Right lobe of liver (tissue), 6 donors: Measurements from ENCODE around the gene RPS6KA2. TPM values are rescaled to one million over a fixed set of nuclear protein-coding genes. Genes with fewer than 3 reads are reported as not detected.
A peak's percentile ranks its signal among the peaks of the same experiment; 100 is the strongest.
"Not testable (repeated sequence)": the region's sequence is repeated elsewhere in the genome, so short reads cannot be mapped to it uniquely, and the experiment has no call there.

Source experiments
- ATAC-seq, 4 donors: fragments of 200-7000 bp; cut with Tn5 transposase; one replicate each; pipeline ENCODE4 v1.9.1; 2020; ENCODE audit warnings: mild to moderate bottlenecking in 4 of 4, moderate library complexity in 4 of 4
- DNase-seq, 3 donors: peaks; one replicate each; pipeline ENCODE4 v3.0.0-alpha.2; 2020
- H3K27ac ChIP-seq, 3 donors: fragments of 200-600 bp; one replicate each; pipeline ENCODE4 v1.8.0; 2022
- H3K27me3 ChIP-seq, 2 donors: fragments of 200-600 bp; one replicate each; pipeline ENCODE4 v1.8.0; 2022
- H3K36me3 ChIP-seq, 4 donors: fragments of 200-600 bp; sonication (generic) in 1 of 4; one replicate each; pipeline versions ENCODE4 v1.5.1 to v1.8.0; 2017 to 2022; ENCODE audit warnings: control low read depth in 1 of 4
- H3K4me1 ChIP-seq, 4 donors: fragments of 200-600 bp; sonication (generic) in 1 of 4; one replicate each; pipeline versions ENCODE4 v1.5.1 to v1.8.0; 2017 to 2022; ENCODE audit warnings: control low read depth in 1 of 4
- H3K4me3 ChIP-seq, 3 donors: fragments of 200-600 bp; one replicate each; pipeline ENCODE4 v1.8.0; 2022
- H3K9me3 ChIP-seq, 4 donors: fragments of 200-600 bp; sonication (generic) in 1 of 4; one replicate each; pipeline versions ENCODE4 v1.5.1 to v1.8.0; 2017 to 2022; ENCODE audit warnings: control low read depth in 1 of 4
- CTCF ChIP-seq, 4 donors: fragments of 200-600 bp in 3 of 4; fragments of 450-650 bp in 1 of 4; IDR thresholded peaks; one replicate each; pipeline versions ENCODE4 v1.5.1 to v1.8.0; 2016 to 2022; ENCODE audit warnings: antibody characterized with exemption in 4 of 4, mild to moderate bottlenecking in 2 of 4
- POLR2A ChIP-seq: fragments of 450-650 bp; IDR thresholded peaks from one replicate; pipeline ENCODE4 v1.6.1; 2017; ENCODE audit warnings: antibody characterized with exemption, mild to moderate bottlenecking
- WGBS: methylation state at CpG from one replicate; pipeline ENCODE4 v1.1.6; 2018; ENCODE audit warnings: low coverage, low lambda C conversion rate; ENCODE audit not compliant: insufficient coverage; ENCODE audit errors: missing lambda C conversion rate; 5-methylcytosine and 5-hydroxymethylcytosine counted together
- intact Hi-C, 2 donors: fragments of 100-400 bp; cut with DNase I; formaldehyde crosslinking; loops; one replicate each; pipeline versions ENCODE4 v1.11.2 to v1.14.1; 2022
- total RNA-seq, 6 experiments: library from RNA; depleted of rRNA in 2 of 6; stranded (reverse); fragments of >200 nt in 2 of 6; fragmentation: NEBNext Ultra II Directional in 3 of 6; extraction: Animal tissue kit (Norgen Biotek cat#: 25700) in 3 of 6; gene quantifications; one replicate each; pipeline versions ENCODE4 v1.1.0 to v1.2.4, GENCODE V29; 2016 to 2023
- donor health status: DM: no; HTN: yes; CAD: no.
- donor health status: DM: no; HTN: no; CAD: no.
- donor health status: DM: no; HTN: no; CAD: no.
- donor health status: DM: no; HTN: yes; CAD: no.
- donor health status: DM: no; HTN: yes; CAD: no.

RPS6KA2 gene
- total RNA-seq, 6 experiments from 2014 or later = 6.4 to 18.1 (median 11.1) TPM

DNA sequence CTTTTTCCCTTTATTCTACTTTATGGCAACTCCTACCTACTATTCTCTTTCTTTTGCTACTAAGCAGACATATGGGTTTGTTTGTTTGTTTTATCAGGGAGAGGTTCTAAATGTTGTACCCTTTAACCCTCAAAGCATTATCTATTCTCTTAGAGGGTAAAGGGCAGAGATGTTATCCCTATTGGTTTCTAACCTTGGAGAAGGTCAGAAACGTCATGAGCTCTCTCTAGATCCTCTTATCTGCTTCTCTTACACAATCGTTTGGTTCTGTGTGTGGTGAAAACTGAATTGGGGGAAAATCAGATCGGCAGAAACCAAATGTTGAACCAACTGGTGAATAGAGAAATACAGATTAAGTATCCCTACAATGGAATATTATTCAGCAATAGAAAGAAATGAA lies 237.9 kb downstream of the RPS6KA2 start:
- TF ChIP-seq CTCF (IDR thresholded peaks at IDR 0.05) = no peak
- no peak for TF ChIP-seq POLR2A
- peak; percentile 67 to 79 (median 75) for ATAC-seq
- Histone ChIP-seq H3K4me3 (no peak overlapping the region), H3K36me3 (no peaks in the 10 kb centered on the region), H3K27me3 (no peaks in the 10 kb centered on the region), H3K27ac (peak overlapping the region in 2 of 3 donors; percentile 73 to 87), H3K9me3 (no peaks in the 10 kb centered on the region), H3K4me1 (peaks cover 0 to 63% (median 30%) of the 10 kb centered on the region in 4 donors)
- intact Hi-C loops = no loop called here
- WGBS = 15% methylated on average over 3 of the region's 3 CpGs
- no peak for DNase-seq

DNA sequence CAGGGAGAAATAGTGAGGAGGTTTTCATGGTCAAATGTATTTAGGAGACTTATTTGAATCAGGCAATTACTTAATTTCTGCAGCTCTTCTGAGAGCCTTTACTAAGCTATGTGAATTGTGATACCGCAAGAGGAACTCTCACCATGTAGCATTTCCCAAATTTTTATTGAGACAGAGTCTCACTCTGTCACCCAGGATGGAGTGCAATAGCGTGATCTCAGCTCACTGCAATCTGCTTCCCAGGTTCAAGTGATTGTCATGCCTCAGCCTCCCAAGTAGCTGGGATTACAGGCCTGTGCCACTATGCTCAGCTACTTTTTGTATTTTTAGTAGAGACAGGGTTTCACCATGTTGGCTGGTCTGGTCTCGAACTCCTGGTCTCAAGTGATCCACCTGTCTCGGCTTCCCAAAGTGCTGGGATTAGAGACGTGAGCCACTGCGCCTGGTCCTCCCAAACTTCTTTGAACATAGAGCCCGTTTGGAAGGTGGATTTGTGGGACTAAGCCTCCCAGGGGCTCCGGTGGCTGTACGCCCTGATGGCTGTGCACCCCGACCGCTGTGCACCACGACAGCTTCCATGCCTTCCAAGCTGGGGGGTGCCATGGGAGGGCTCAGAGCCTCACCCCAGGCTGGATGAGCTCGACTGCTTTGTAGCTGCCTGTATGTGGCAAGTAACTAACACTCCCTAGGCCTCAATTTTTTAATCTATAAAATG lies 238.6 kb downstream of the RPS6KA2 start:
- H3K9me3 ChIP-seq = no peaks in the 10 kb centered on the region
- H3K4me3 ChIP-seq = no peak overlapping the region
- DNase-seq (no peak), ATAC-seq (peak in 3 of 4 donors; percentile 1 to 29 (median 7))
- intact Hi-C loops = no loop called here
- H3K4me1 ChIP-seq = peaks cover 0 to 57% (median 28%) of the 10 kb centered on the region in 4 donors
- 69% methylated on average over 4 of the region's 13 CpGs for WGBS
- peak overlapping the region in 2 of 3 donors; percentile 73 to 87 for H3K27ac ChIP-seq
- TF ChIP-seq CTCF (IDR thresholded peaks at IDR 0.05) (no peak), POLR2A (no peak)
- H3K27me3 ChIP-seq = no peaks in the 10 kb centered on the region
- no peaks in the 10 kb centered on the region for H3K36me3 ChIP-seq

DNA sequence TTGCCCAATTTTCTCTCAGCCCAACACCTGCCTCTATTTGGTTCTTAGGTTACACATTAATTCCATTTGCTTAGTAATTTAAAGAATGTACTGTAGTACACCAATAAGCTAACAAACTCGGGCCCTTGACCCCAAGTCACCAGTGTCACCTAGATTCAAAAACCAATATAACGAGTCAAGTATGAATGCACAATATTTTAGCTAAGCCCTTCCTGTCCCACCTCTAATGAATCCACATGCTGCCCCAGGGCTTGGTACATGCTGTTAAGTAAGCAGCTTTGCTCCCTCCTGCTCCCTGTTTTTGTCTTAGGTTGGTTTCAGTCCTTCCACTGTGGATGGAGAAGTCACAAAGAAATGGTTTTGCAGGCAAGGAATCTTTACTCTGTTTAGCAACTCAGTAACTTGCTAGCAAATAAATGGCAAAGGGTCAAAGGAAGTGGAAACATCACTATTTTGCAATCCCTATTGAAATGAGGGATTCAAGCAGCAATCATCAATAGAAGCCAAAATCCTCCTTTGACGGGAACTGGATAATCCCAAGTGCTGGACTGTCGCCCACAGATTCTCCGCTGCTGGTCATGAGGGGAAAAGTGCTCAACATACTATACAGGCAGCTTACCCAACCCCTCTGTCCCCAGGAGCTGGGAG lies 239.3 kb downstream of the RPS6KA2 start:
- peak; percentile 52 to 75 (median 60) for ATAC-seq
- TF ChIP-seq CTCF (IDR thresholded peaks at IDR 0.05) (no peak), POLR2A (no peak)
- intact Hi-C loops = no loop called here
- Histone ChIP-seq H3K4me1 (peaks cover 0 to 52% (median 26%) of the 10 kb centered on the region in 4 donors), H3K36me3 (no peaks in the 10 kb centered on the region), H3K27me3 (no peaks in the 10 kb centered on the region), H3K4me3 (peak overlapping the region in 1 of 3 donors; percentile 26), H3K9me3 (no peaks in the 10 kb centered on the region), H3K27ac (peak overlapping the region; percentile 12 to 87 (median 73))
- DNase-seq = peak; percentile 70 to 86 (median 80)
- 14% methylated on average over 5 of the region's 5 CpGs for WGBS

- H3K27me3 ChIP-seq, H3K36me3 ChIP-seq, intact Hi-C loops, ATAC-seq, DNase-seq, H3K9me3 ChIP-seq: not testable (repeated sequence)
- WGBS = 51% methylated on average over 9 of the region's 9 CpGs
- peaks cover 0 to 52% (median 26%) of the 10 kb centered on the region in 4 donors for H3K4me1 ChIP-seq
- peak overlapping the region in 1 of 3 donors; percentile 26 for H3K4me3 ChIP-seq
- peak overlapping the region; percentile 12 to 87 (median 73) for H3K27ac ChIP-seq
These were observed 240.0 kb downstream of the RPS6KA2 start for GRCh38 chr6:166387098-166387497.

GRCh38 chr6:166386111-166386510 lies 240.9 kb downstream of the RPS6KA2 start:
- intact Hi-C loops = no loop called here
- H3K27me3 ChIP-seq = no peaks in the 10 kb centered on the region
- H3K4me3 ChIP-seq = no peak overlapping the region
- no peaks in the 10 kb centered on the region for H3K36me3 ChIP-seq
- H3K27ac ChIP-seq = peak overlapping the region in 1 of 3 donors; percentile 87
- WGBS = 92% methylated on average over 3 of the region's 9 CpGs
- H3K9me3 ChIP-seq = no peaks in the 10 kb centered on the region
- no peak for ATAC-seq
- no peak for TF ChIP-seq POLR2A
- no peak for TF ChIP-seq CTCF (IDR thresholded peaks at IDR 0.05)
- no peak for DNase-seq
- H3K4me1 ChIP-seq = peaks cover 0 to 53% (median 26%) of the 10 kb centered on the region in 4 donors
